ENCODE measurements around the gene DRC7.

- TF ChIP-seq POLR2A (IDR thresholded peaks at IDR 0.05) (no peak), CTCF (IDR thresholded peaks at IDR 0.05) (no peak)
Measured at GRCh38 chr16:57743458-57743857, 48.9 kb downstream of the DRC7 start.

All from breast epithelium (tissue), 3 donors.